ENCODE results near the gene C1orf105.

- TF ChIP-seq, protein P1, sequence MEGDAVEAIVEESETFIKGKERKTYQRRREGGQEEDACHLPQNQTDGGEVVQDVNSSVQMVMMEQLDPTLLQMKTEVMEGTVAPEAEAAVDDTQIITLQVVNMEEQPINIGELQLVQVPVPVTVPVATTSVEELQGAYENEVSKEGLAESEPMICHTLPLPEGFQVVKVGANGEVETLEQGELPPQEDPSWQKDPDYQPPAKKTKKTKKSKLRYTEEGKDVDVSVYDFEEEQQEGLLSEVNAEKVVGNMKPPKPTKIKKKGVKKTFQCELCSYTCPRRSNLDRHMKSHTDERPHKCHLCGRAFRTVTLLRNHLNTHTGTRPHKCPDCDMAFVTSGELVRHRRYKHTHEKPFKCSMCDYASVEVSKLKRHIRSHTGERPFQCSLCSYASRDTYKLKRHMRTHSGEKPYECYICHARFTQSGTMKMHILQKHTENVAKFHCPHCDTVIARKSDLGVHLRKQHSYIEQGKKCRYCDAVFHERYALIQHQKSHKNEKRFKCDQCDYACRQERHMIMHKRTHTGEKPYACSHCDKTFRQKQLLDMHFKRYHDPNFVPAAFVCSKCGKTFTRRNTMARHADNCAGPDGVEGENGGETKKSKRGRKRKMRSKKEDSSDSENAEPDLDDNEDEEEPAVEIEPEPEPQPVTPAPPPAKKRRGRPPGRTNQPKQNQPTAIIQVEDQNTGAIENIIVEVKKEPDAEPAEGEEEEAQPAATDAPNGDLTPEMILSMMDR (conservative IDR thresholded peaks at IDR 0.05; ENCODE audit: low read depth, low read length): no peak
- TF ChIP-seq EZH2 (IDR thresholded peaks at IDR 0.05; ENCODE audit: borderline replicate concordance, low read depth, low read length, poor library complexity, severe bottlenecking): no peak
Measured at GRCh38 chr1:172446547-172446946, 26.1 kb downstream of the C1orf105 start.

Measured in A673 (cell line).